Esophagus muscularis mucosa (tissue), 4 donors: ENCODE results near the gene RMND5B. TPM values are rescaled to one million over a fixed set of nuclear protein-coding genes. Genes with fewer than 3 reads are reported as not detected.

Experiments
- DNase-seq: peaks from one replicate; pipeline ENCODE4 v3.0.0-alpha.2; 2017; ENCODE audit errors: extremely low spot score
- H3K27ac ChIP-seq, 4 donors: fragments of 200-600 bp; sonication (generic); replicated peaks in 1 of 4; 1 replicate in 3 of 4; 2 replicates in 1 of 4; pipeline ENCODE4 v1.5.1; 2016 to 2019; ENCODE audit warnings: mild to moderate bottlenecking in 1 of 4
- H3K27me3 ChIP-seq, 4 donors: fragments of 200-600 bp; sonication (generic); one replicate each; pipeline versions ENCODE4 v1.5.1 to v1.6.0; 2016 to 2019
- H3K36me3 ChIP-seq, 4 donors: fragments of 200-600 bp; sonication (generic); one replicate each; pipeline ENCODE4 v1.5.1; 2016 to 2019
- H3K4me1 ChIP-seq, 4 donors: fragments of 200-600 bp; sonication (generic); one replicate each; pipeline ENCODE4 v1.5.1; 2016 to 2019
- H3K4me3 ChIP-seq, 4 donors: fragments of 200-600 bp; sonication (generic); 1 replicate in 2 of 4; 2 replicates in 2 of 4; pipeline ENCODE4 v1.5.1; 2016 to 2019; ENCODE audit warnings: mild to moderate bottlenecking in 4 of 4, moderate library complexity in 1 of 4
- H3K9me3 ChIP-seq, 4 donors: fragments of 200-600 bp; sonication (generic); 1 replicate in 3 of 4; 2 replicates in 1 of 4; pipeline ENCODE4 v1.5.1; 2016 to 2019
- CTCF ChIP-seq, 3 experiments: fragments of 200-600 bp in 2 of 3; fragments of 450-650 bp in 1 of 3; sonication (generic) in 2 of 3; IDR thresholded peaks; one replicate each; pipeline ENCODE4 v1.5.1; 2017 to 2019; ENCODE audit warnings: antibody characterized with exemption in 3 of 3, mild to moderate bottlenecking in 2 of 3, moderate library complexity in 1 of 3
- EP300 ChIP-seq: sonication (generic); formaldehyde crosslinking; IDR thresholded peaks from one replicate; pipeline ENCODE4 v1.6.1; 2017; ENCODE audit warnings: antibody characterized with exemption
- POLR2A ChIP-seq: fragments of 450-650 bp; IDR thresholded peaks from one replicate; pipeline ENCODE4 v1.6.1; 2017; ENCODE audit warnings: antibody characterized with exemption, moderate library complexity, mild to moderate bottlenecking, low read depth
- POLR2AphosphoS5 ChIP-seq, 2 donors: sonication (generic); formaldehyde crosslinking; IDR thresholded peaks; one replicate each; pipeline ENCODE4 v1.6.1; 2017; ENCODE audit warnings: antibody characterized with exemption in 2 of 2
- WGBS: methylation state at CpG from one replicate; pipeline ENCODE4 v1.1.5; 2018; 5-methylcytosine and 5-hydroxymethylcytosine counted together
- intact Hi-C: fragments of 100-400 bp; cut with DNase I; formaldehyde crosslinking; loops from one replicate; pipeline ENCODE4 v1.15.1; 2023
- total RNA-seq, 4 donors: library from RNA; depleted of rRNA; stranded (reverse); fragments of >200 nt; gene quantifications; one replicate each; pipeline versions ENCODE4 v1.1.0 to v1.2.1, GENCODE V29; 2016

RMND5B gene
- total RNA-seq, 4 donors from 2014 or later = 43.2 to 53.9 (median 45.4) TPM

- WGBS = 93% methylated on average over 7 of the region's 7 CpGs
- Histone ChIP-seq H3K9me3 (no peaks in the 10 kb centered on the region), H3K4me1 (no peaks in the 10 kb centered on the region), H3K27ac (no peak overlapping the region), H3K4me3 (no peak overlapping the region), H3K27me3 (peaks cover 0 to 12% (median 0%) of the 10 kb centered on the region in 4 donors), H3K36me3 (no peaks in the 10 kb centered on the region)
- TF ChIP-seq CTCF (IDR thresholded peaks at IDR 0.05) (no peak), POLR2A (no peak), POLR2AphosphoS5 (IDR thresholded peaks at IDR 0.05) (no peak), EP300 (no peak)
- no peak for DNase-seq
- intact Hi-C loops = no loop called here
Measured at GRCh38 chr5:178098685-178099084, 32.1 kb upstream of the RMND5B start.

- intact Hi-C loops = no loop called here
Measured at GRCh38 chr5:178103612-178104011, 27.2 kb upstream of the RMND5B start.

GRCh38 chr5:178104492-178104891, 26.3 kb upstream of the RMND5B start:
- intact Hi-C loops = no loop called here
- DNase-seq = no peak
- no peaks in the 10 kb centered on the region for H3K9me3 ChIP-seq
- H3K27me3 ChIP-seq = peaks cover 0 to 15% (median 0%) of the 10 kb centered on the region in 4 donors
- no peak overlapping the region for H3K4me3 ChIP-seq
- no peaks in the 10 kb centered on the region for H3K36me3 ChIP-seq
- H3K4me1 ChIP-seq = peaks cover 0 to 3% (median 0%) of the 10 kb centered on the region in 4 donors
- no peak for TF ChIP-seq POLR2A
- TF ChIP-seq POLR2AphosphoS5 (IDR thresholded peaks at IDR 0.05) = no peak
- H3K27ac ChIP-seq = no peak overlapping the region
- 46% methylated on average over 5 of the region's 5 CpGs for WGBS

More at GRCh38 chr5:178103612-178104011, 27.2 kb upstream of the RMND5B start:
- no peak for DNase-seq
- no peaks in the 10 kb centered on the region for H3K36me3 ChIP-seq
- H3K9me3 ChIP-seq = no peaks in the 10 kb centered on the region
- TF ChIP-seq EP300 = no peak
- no peak for TF ChIP-seq POLR2AphosphoS5 (IDR thresholded peaks at IDR 0.05)
- no peak for TF ChIP-seq POLR2A
- no peak for TF ChIP-seq CTCF (IDR thresholded peaks at IDR 0.05)
- peaks cover 0 to 19% (median 0%) of the 10 kb centered on the region in 4 donors for H3K27me3 ChIP-seq
- H3K4me3 ChIP-seq = no peak overlapping the region
- no peaks in the 10 kb centered on the region for H3K4me1 ChIP-seq
- WGBS = 88% methylated on average over 11 of the region's 12 CpGs
- H3K27ac ChIP-seq = no peak overlapping the region

- no peaks in the 10 kb centered on the region for H3K36me3 ChIP-seq
- no peak for DNase-seq
- no peak overlapping the region for H3K4me3 ChIP-seq
- peaks cover 0 to 3% (median 0%) of the 10 kb centered on the region in 4 donors for H3K4me1 ChIP-seq
- H3K9me3 ChIP-seq = no peaks in the 10 kb centered on the region
- no peak overlapping the region for H3K27ac ChIP-seq
- intact Hi-C loops = no loop called here
- H3K27me3 ChIP-seq = peaks cover 0 to 19% (median 0%) of the 10 kb centered on the region in 4 donors
- TF ChIP-seq EP300 (no peak), POLR2A (no peak), POLR2AphosphoS5 (IDR thresholded peaks at IDR 0.05) (no peak), CTCF (IDR thresholded peaks at IDR 0.05) (no peak)
- 64% methylated on average over 4 of the region's 4 CpGs for whole genome bisulfite sequencing
Measured at GRCh38 chr5:178106086-178106485, 24.7 kb upstream of the RMND5B start.

- intact Hi-C loops = no loop called here
- H3K9me3 ChIP-seq = no peaks in the 10 kb centered on the region
- TF ChIP-seq POLR2AphosphoS5 (IDR thresholded peaks at IDR 0.05) = no peak
- no peak for TF ChIP-seq EP300
- TF ChIP-seq POLR2A = no peak
- no peak for TF ChIP-seq CTCF (IDR thresholded peaks at IDR 0.05)
- peaks cover 0 to 25% (median 0%) of the 10 kb centered on the region in 4 donors for H3K27me3 ChIP-seq
- H3K36me3 ChIP-seq = no peaks in the 10 kb centered on the region
- WGBS = 76% methylated on average over 8 of the region's 13 CpGs
- H3K27ac ChIP-seq = no peak overlapping the region
- peaks cover 0 to 3% (median 0%) of the 10 kb centered on the region in 4 donors for H3K4me1 ChIP-seq
- H3K4me3 ChIP-seq = no peak overlapping the region
- no peak for DNase-seq
Measured at GRCh38 chr5:178106556-178107239, 24.1 kb upstream of the RMND5B start.
